ENCODE measurements around the gene GRHL1. TPM values are rescaled to one million over a fixed set of nuclear protein-coding genes. Genes with fewer than 3 reads are reported as not detected.

GRHL1 gene
- total and polyA plus RNA-seq, 2 donors (not counting 3 experiments of a cell fraction or from before 2014, with no cell fraction given), result 0.37 to 1.1 TPM

GRCh38 chr2:9967053-9967775, 15.7 kb downstream of the GRHL1 start:
- BruUV-seq (replicated peaks), result no TSS peak

More at GRCh38 chr2:9967053-9967775, 15.7 kb downstream of the GRHL1 start:
- Histone ChIP-seq H3K4me1 (ENCODE audit: control insufficient read depth, extremely low read depth, insufficient read depth, low read length) (no peaks in the 10 kb centered on the region), H3K27me3 (ENCODE audit: control insufficient read depth in 2 of 2, insufficient read depth in 2 of 2, low read length in 2 of 2) (no peaks in the 10 kb centered on the region), H3K9me3 (replicated peaks; ENCODE audit: control insufficient read depth, insufficient read depth, low read length) (no peaks in the 10 kb centered on the region), H3K4me2 (ENCODE audit: insufficient read depth, low read length) (no peak overlapping the region), H3K27ac (ENCODE audit: insufficient read depth, low read depth, low read length) (no peak overlapping the region), H2AFZ (ENCODE audit: low read depth, low read length) (no peak overlapping the region), H4K20me1 (replicated peaks; ENCODE audit: control insufficient read depth, extremely low read depth, insufficient read depth, low read length) (no peaks in the 10 kb centered on the region), H3K9ac (replicated peaks; ENCODE audit: extremely low read depth, insufficient read depth, low read length) (no peak overlapping the region), H3K9me1 (replicated peaks; ENCODE audit: control insufficient read depth, extremely low read depth, insufficient read depth, low read length) (no peaks in the 10 kb centered on the region), H3K79me2 (ENCODE audit: control insufficient read depth, insufficient read depth, low read length) (no peaks in the 10 kb centered on the region), H3K36me3 (ENCODE audit: control insufficient read depth in 2 of 2, extremely low read depth in 1 of 2, insufficient read depth in 2 of 2, low read length in 2 of 2) (no peaks in the 10 kb centered on the region), H3K4me3 (replicated peaks in 1 of 3; ENCODE audit: insufficient read depth in 1 of 3, low read depth in 1 of 3, low read length in 3 of 3) (no peak overlapping the region)
- dilution Hi-C loops (cut with MboI; ENCODE audit: extremely low pct_ligation_motif_present, low sequenced_read_pairs), result loop anchor here (25.0 kb wide), 1 partner anchor 155 kb away; no protein-coding TSS in a partner anchor
- POLR2A ChIA-PET, result no interaction called here
- CTCF ChIA-PET, result interaction anchor here (1.3 to 2.9 kb wide), 2 partner anchors 17 kb away, joined by 6 to 11 read pairs; no protein-coding TSS in a partner anchor
- intact Hi-C loops (cut with micrococcal nuclease), result no loop called here
- FAIRE-seq (no peak), DNase-seq (ENCODE audit: low read depth, low spot score) (no peak)
- TF ChIP-seq CTCF (IDR thresholded peaks at IDR 0.05; ENCODE audit: extremely low read depth in 1 of 2, insufficient read depth in 1 of 2, low read depth in 1 of 2, low read length in 2 of 2) (no peak), POLR2A (IDR thresholded peaks at IDR 0.05; ENCODE audit: low read depth, low read length) (no peak), FOS (IDR thresholded peaks at IDR 0.05; ENCODE audit: borderline replicate concordance, insufficient read depth, low read length) (no peak), POLR2AphosphoS5 (IDR thresholded peaks at IDR 0.05; ENCODE audit: insufficient read depth, low read depth, low read length) (no peak), MAX (IDR thresholded peaks at IDR 0.05; ENCODE audit: insufficient read depth, insufficient read length) (no peak), JUN (IDR thresholded peaks at IDR 0.05; ENCODE audit: borderline replicate concordance, insufficient read depth, insufficient read length, low read depth) (no peak), GATA2 (IDR thresholded peaks at IDR 0.05; ENCODE audit: insufficient read depth, insufficient read length, low read depth, low read length) (no peak), MYC (IDR thresholded peaks at IDR 0.05; ENCODE audit: low read depth, low read length) (no peak), EZH2 (IDR thresholded peaks at IDR 0.05; ENCODE audit: borderline replicate concordance, low read depth, low read length, severe bottlenecking) (no peak)

All from endothelial cell of umbilical vein (primary cell).